ENCODE results near the gene LRRC7. TPM values are rescaled to one million over a fixed set of nuclear protein-coding genes. Genes with fewer than 3 reads are reported as not detected.

Gene LRRC7
- total and polyA plus RNA-seq, 2 of the 8 experiments (the other 6 are each of a cell fraction or from before 2014, with no cell fraction given): 0.03 to 0.17 TPM

DNA sequence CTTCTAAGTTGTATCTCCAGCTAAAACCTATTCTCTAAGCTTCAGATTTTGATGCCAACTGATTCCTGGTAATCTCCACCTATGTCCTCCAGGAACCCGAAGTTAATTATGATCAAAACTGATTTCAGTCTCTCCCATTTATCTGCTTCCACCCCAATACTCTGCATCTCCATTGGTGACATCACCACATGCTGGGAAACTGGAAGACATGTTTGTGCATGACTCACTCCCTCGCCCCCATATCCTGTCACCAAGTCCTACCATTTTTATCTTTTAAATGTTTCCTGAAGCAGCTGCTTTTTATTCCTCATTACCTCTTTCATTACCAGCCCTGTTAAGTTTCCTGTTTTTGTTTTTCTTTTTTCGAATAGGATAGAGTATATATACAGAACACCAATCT lies 409.2 kb downstream of the LRRC7 start:
- Histone ChIP-seq H3K27ac (ENCODE audit: low read depth, low read length) (no peak overlapping the region), H4K5ac (ENCODE audit: insufficient read length, low read depth, low read length) (no peak overlapping the region), H2BK12ac (ENCODE audit: low read depth, low read length) (no peak overlapping the region), H3K4me2 (ENCODE audit: insufficient read depth in 1 of 2, low read depth in 2 of 2, low read length in 2 of 2) (no peak overlapping the region), H3K56ac (replicated peaks; ENCODE audit: insufficient read length, low read depth, low read length) (no peak overlapping the region), H3K23me2 (ENCODE audit: low read depth, low read length) (peaks cover 2% of the 10 kb centered on the region; the same call in 1 of the 2 replicates), H2BK5ac (ENCODE audit: low read depth, low read length) (no peak overlapping the region), H3K4me1 (replicated peaks in 1 of 4; ENCODE audit: control insufficient read depth in 3 of 4, insufficient read depth in 4 of 4, low read length in 3 of 4) (no peaks in the 10 kb centered on the region), H2AK5ac (ENCODE audit: low read depth, low read length) (no peak overlapping the region), H3K23ac (ENCODE audit: insufficient read length) (no peak overlapping the region), H3K4ac (replicated peaks; ENCODE audit: insufficient read length, low read depth, low read length) (no peak overlapping the region), H3K27me3 (replicated peaks in 1 of 4; ENCODE audit: control insufficient read depth in 3 of 4, extremely low read depth in 1 of 4, insufficient read depth in 3 of 4, low read length in 3 of 4) (no peaks in the 10 kb centered on the region), H4K91ac (replicated peaks; ENCODE audit: insufficient read length, low read length) (no peak overlapping the region), H2BK120ac (replicated peaks; ENCODE audit: low read depth, low read length) (no peak overlapping the region), H3K79me1 (ENCODE audit: low read depth, low read length) (no peaks in the 10 kb centered on the region), H3K79me2 (ENCODE audit: control insufficient read depth in 1 of 2, insufficient read depth in 2 of 2, low read length in 2 of 2) (no peaks in the 10 kb centered on the region), H4K20me1 (replicated peaks in 1 of 2; ENCODE audit: control insufficient read depth in 1 of 2, insufficient read depth in 2 of 2, low read length in 2 of 2) (no peaks in the 10 kb centered on the region), H3K36me3 (ENCODE audit: control insufficient read depth in 2 of 4, insufficient read depth in 4 of 4, low read length in 3 of 4) (no peaks in the 10 kb centered on the region), H3K9ac (replicated peaks in 1 of 4; ENCODE audit: extremely low read depth in 1 of 4, low read depth in 3 of 4, low read length in 3 of 4) (no peak overlapping the region), H3K9me3 (ENCODE audit: insufficient read depth in 2 of 2, low read depth in 1 of 2, low read length in 1 of 2) (no peaks in the 10 kb centered on the region), H3K4me3 (ENCODE audit: extremely low read depth in 1 of 4, insufficient read depth in 2 of 4, low read depth in 3 of 4, low read length in 4 of 4) (no peak overlapping the region), H3K18ac (ENCODE audit: extremely low read depth, low read length) (no peak overlapping the region), H2BK15ac (ENCODE audit: low read length) (no peak overlapping the region), H2BK20ac (ENCODE audit: low read length) (no peak overlapping the region), H4K8ac (ENCODE audit: extremely low read depth, insufficient read depth, low read length) (no peak overlapping the region), H3K14ac (ENCODE audit: insufficient read length) (no peak overlapping the region), H2AFZ (ENCODE audit: low read length) (no peak overlapping the region)
- POLR2A ChIA-PET (ENCODE audit: partially characterized antibody): no interaction called here
- no peak for FAIRE-seq
- WGBS, 2 experiments (ENCODE audit: extremely low coverage in 1 of 2, insufficient coverage in 1 of 2, insufficient read length in 1 of 2, insufficient replicate concordance in 2 of 2, low coverage in 1 of 2, low lambda C conversion rate in 2 of 2, missing lambda C conversion rate in 1 of 2): 91% methylated on average over 3 of the region's 3 CpGs; no CpG with 5 or more reads in 1 of the 2 experiments
- CTCF ChIA-PET (ENCODE audit: partially characterized antibody): interaction anchor here (0.6 to 0.9 kb wide), 3 partner anchors 11 to 68 kb away, joined by 3 read pairs; no protein-coding TSS in a partner anchor
- no peak for DNase-seq (ENCODE audit: low read depth in 1 of 2, low spot score in 2 of 2)
- TF ChIP-seq EZH2 (IDR thresholded peaks at IDR 0.05; ENCODE audit: low read depth, low read length, severe bottlenecking) (no peak), BACH1 (IDR thresholded peaks at IDR 0.05; ENCODE audit: low read length) (no peak), POU5F1 (IDR thresholded peaks at IDR 0.05; ENCODE audit: low read depth, low read length) (no peak), HDAC2 (IDR thresholded peaks at IDR 0.05; ENCODE audit: borderline replicate concordance in 1 of 2, low read depth in 2 of 2, low read length in 2 of 2) (no peak), RAD21 (IDR thresholded peaks at IDR 0.05 in 1 of 2, conservative IDR thresholded peaks at IDR 0.05 in 1 of 2; ENCODE audit: low read depth in 2 of 2, low read length in 2 of 2) (no peak), CTBP2 (IDR thresholded peaks at IDR 0.05; ENCODE audit: borderline replicate concordance, insufficient read depth, insufficient read length, low read length) (no peak), TAF1 (IDR thresholded peaks at IDR 0.05; ENCODE audit: low read depth, low read length) (no peak)
- TF ChIP-seq, protein P1, sequence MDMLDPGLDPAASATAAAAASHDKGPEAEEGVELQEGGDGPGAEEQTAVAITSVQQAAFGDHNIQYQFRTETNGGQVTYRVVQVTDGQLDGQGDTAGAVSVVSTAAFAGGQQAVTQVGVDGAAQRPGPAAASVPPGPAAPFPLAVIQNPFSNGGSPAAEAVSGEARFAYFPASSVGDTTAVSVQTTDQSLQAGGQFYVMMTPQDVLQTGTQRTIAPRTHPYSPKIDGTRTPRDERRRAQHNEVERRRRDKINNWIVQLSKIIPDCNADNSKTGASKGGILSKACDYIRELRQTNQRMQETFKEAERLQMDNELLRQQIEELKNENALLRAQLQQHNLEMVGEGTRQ (IDR thresholded peaks at IDR 0.05; ENCODE audit: low read length): no peak
- TF ChIP-seq, protein P2, sequence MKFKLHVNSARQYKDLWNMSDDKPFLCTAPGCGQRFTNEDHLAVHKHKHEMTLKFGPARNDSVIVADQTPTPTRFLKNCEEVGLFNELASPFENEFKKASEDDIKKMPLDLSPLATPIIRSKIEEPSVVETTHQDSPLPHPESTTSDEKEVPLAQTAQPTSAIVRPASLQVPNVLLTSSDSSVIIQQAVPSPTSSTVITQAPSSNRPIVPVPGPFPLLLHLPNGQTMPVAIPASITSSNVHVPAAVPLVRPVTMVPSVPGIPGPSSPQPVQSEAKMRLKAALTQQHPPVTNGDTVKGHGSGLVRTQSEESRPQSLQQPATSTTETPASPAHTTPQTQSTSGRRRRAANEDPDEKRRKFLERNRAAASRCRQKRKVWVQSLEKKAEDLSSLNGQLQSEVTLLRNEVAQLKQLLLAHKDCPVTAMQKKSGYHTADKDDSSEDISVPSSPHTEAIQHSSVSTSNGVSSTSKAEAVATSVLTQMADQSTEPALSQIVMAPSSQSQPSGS (IDR thresholded peaks at IDR 0.05; ENCODE audit: low read length): no peak
- TF ChIP-seq, protein P3, sequence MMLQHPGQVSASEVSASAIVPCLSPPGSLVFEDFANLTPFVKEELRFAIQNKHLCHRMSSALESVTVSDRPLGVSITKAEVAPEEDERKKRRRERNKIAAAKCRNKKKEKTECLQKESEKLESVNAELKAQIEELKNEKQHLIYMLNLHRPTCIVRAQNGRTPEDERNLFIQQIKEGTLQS (IDR thresholded peaks at IDR 0.05; ENCODE audit: insufficient read depth, low read depth, low read length): no peak
